ENCODE results near the gene DNMT3A. TPM values are rescaled to one million over a fixed set of nuclear protein-coding genes. Genes with fewer than 3 reads are reported as not detected.

Gene DNMT3A
- total and polyA plus RNA-seq, 2 donors (not counting 1 experiment from before 2014, with no cell fraction given) = 8.9 to 24.5 TPM

- Histone ChIP-seq H3K36me3 (replicated peaks in 1 of 2; ENCODE audit: control extremely low read depth in 1 of 2, control insufficient read depth in 1 of 2, extremely low read depth in 1 of 2, insufficient read depth in 2 of 2, low read length in 1 of 2) (peaks cover 0 to 2% of the 10 kb centered on the region in 2 experiments), H3K4me1 (ENCODE audit: control insufficient read depth in 2 of 2, insufficient read depth in 2 of 2, low read length in 2 of 2) (no peaks in the 10 kb centered on the region), H3K4me3 (ENCODE audit: control extremely low read depth in 1 of 5, extremely low read depth in 1 of 5, insufficient read depth in 1 of 5, low read depth in 2 of 5, low read length in 4 of 5) (no peak overlapping the region), H3K4me2 (replicated peaks; ENCODE audit: low read depth, low read length, poor library complexity, severe bottlenecking) (no peak overlapping the region), H4K20me1 (ENCODE audit: control insufficient read depth, insufficient read depth, low read length, poor library complexity, severe bottlenecking) (peaks cover 79% of the 10 kb centered on the region), H3K27me3 (replicated peaks in 1 of 4; ENCODE audit: control extremely low read depth in 1 of 4, control insufficient read depth in 3 of 4, insufficient read depth in 4 of 4, low read length in 3 of 4) (peaks cover 0 to 17% (median 3%) of the 10 kb centered on the region in 4 experiments), H3K9ac (ENCODE audit: low read length) (no peak overlapping the region), H3K9me3 (ENCODE audit: control extremely low read depth in 1 of 3, control insufficient read depth in 2 of 3, insufficient read depth in 1 of 3, low read length in 2 of 3) (peaks cover 1 to 25% (median 15%) of the 10 kb centered on the region in 3 donors), H3K79me2 (ENCODE audit: control insufficient read depth, insufficient read depth, low read length) (peaks cover 59% of the 10 kb centered on the region), H2AFZ (ENCODE audit: insufficient read depth, low read depth, low read length, poor library complexity, severe bottlenecking) (no peak overlapping the region), H3K27ac (ENCODE audit: low read length in 2 of 2) (no peak overlapping the region)
- WGBS (ENCODE audit: insufficient coverage) = 97% methylated on average over 5 of the region's 5 CpGs
- Mint-ChIP-seq H3K27me3 (no peaks in the 10 kb centered on the region), H3K4me1 (peaks cover 11% of the 10 kb centered on the region), H3K4me3 (no peak overlapping the region), H3K9me3 (ENCODE audit: insufficient read depth) (peaks cover 5% of the 10 kb centered on the region), H3K27ac (no peak overlapping the region)
- no peak for DNase-seq
- intact Hi-C loops (cut with micrococcal nuclease) = no loop called here
- no peak for TF ChIP-seq CTCF (IDR thresholded peaks at IDR 0.05)
- TF ChIP-seq EZH2 (IDR thresholded peaks at IDR 0.05; ENCODE audit: borderline replicate concordance, insufficient read depth, low read depth, low read length, poor library complexity, severe bottlenecking) = no peak
- ChIA-PET POLR2A (interaction anchor here (0.6 kb wide), 1 partner anchor 410 kb away, joined by 4 read pairs; no protein-coding TSS in a partner anchor), CTCF (interaction anchor here (0.7 kb wide), 1 partner anchor 255 kb away, joined by 3 read pairs; no protein-coding TSS in a partner anchor)
- no peak for ATAC-seq (ENCODE audit: low read depth)
Measured at GRCh38 chr2:25326326-25327013, 15.3 kb downstream of the DNMT3A start.

GRCh38 chr2:25324905-25325592 lies 16.7 kb downstream of the DNMT3A start:
- Mint-ChIP-seq H3K27ac (no peak overlapping the region), H3K4me1 (peaks cover 11% of the 10 kb centered on the region), H3K4me3 (no peak overlapping the region), H3K9me3 (ENCODE audit: insufficient read depth) (peaks cover 5% of the 10 kb centered on the region), H3K27me3 (no peaks in the 10 kb centered on the region)
- ChIA-PET POLR2A (no interaction called here), CTCF (interaction anchor here (1.1 kb wide), 1 partner anchor 37 kb away, joined by 3 read pairs; no protein-coding TSS in a partner anchor)
- Histone ChIP-seq H3K27ac (ENCODE audit: low read length in 2 of 2) (no peak overlapping the region), H3K9me3 (ENCODE audit: control extremely low read depth in 1 of 3, control insufficient read depth in 2 of 3, insufficient read depth in 1 of 3, low read length in 2 of 3) (peaks cover 1 to 25% (median 15%) of the 10 kb centered on the region in 3 donors), H3K4me1 (ENCODE audit: control insufficient read depth in 2 of 2, insufficient read depth in 2 of 2, low read length in 2 of 2) (peaks cover 3 to 4% of the 10 kb centered on the region in 2 donors), H3K9ac (ENCODE audit: low read length) (no peak overlapping the region), H3K4me3 (ENCODE audit: control extremely low read depth in 1 of 5, extremely low read depth in 1 of 5, insufficient read depth in 1 of 5, low read depth in 2 of 5, low read length in 4 of 5) (no peak overlapping the region), H3K4me2 (replicated peaks; ENCODE audit: low read depth, low read length, poor library complexity, severe bottlenecking) (no peak overlapping the region), H3K36me3 (replicated peaks in 1 of 2; ENCODE audit: control extremely low read depth in 1 of 2, control insufficient read depth in 1 of 2, extremely low read depth in 1 of 2, insufficient read depth in 2 of 2, low read length in 1 of 2) (peaks cover 0 to 2% of the 10 kb centered on the region in 2 experiments), H2AFZ (ENCODE audit: insufficient read depth, low read depth, low read length, poor library complexity, severe bottlenecking) (no peak overlapping the region), H4K20me1 (ENCODE audit: control insufficient read depth, insufficient read depth, low read length, poor library complexity, severe bottlenecking) (peaks cover 77% of the 10 kb centered on the region), H3K79me2 (ENCODE audit: control insufficient read depth, insufficient read depth, low read length) (peaks cover 50% of the 10 kb centered on the region), H3K27me3 (replicated peaks in 1 of 4; ENCODE audit: control extremely low read depth in 1 of 4, control insufficient read depth in 3 of 4, insufficient read depth in 4 of 4, low read length in 3 of 4) (peaks cover 0 to 15% (median 3%) of the 10 kb centered on the region in 4 experiments)
- no peak for TF ChIP-seq EZH2 (IDR thresholded peaks at IDR 0.05; ENCODE audit: borderline replicate concordance, insufficient read depth, low read depth, low read length, poor library complexity, severe bottlenecking)
- no peak for TF ChIP-seq CTCF (IDR thresholded peaks at IDR 0.05)
- 97% methylated on average over 12 of the region's 16 CpGs for WGBS (ENCODE audit: insufficient coverage)
- ATAC-seq (ENCODE audit: low read depth) (no peak), DNase-seq (no peak)
- intact Hi-C loops (cut with micrococcal nuclease) = no loop called here

Measured in B cell (primary cell).